Thoracic aorta (tissue), 2 donors: ENCODE results near the gene CEP63. TPM values are rescaled to one million over a fixed set of nuclear protein-coding genes. Genes with fewer than 3 reads are reported as not detected.

ENCODE experiments used
- ATAC-seq: fragments of 150-250 bp; one replicate; pipeline ENCODE4 v1.8.0; 2017; ENCODE audit warnings: low read depth; ENCODE audit not compliant: insufficient number of reproducible peaks, low FRiP score
- DNase-seq: peaks from one replicate; pipeline ENCODE4 v3.0.0-alpha.2; 2020; ENCODE audit warnings: low spot score
- H3K27ac ChIP-seq, 2 donors: fragments of 200-600 bp; sonication (generic); 1 replicate in 1 of 2; 2 replicates in 1 of 2; pipeline ENCODE4 v1.5.1; 2016; ENCODE audit warnings: mild to moderate bottlenecking in 2 of 2, moderate library complexity in 2 of 2
- H3K27me3 ChIP-seq: fragments of 200-600 bp; sonication (generic); replicated peaks from 2 replicates; pipeline ENCODE4 v1.6.0; 2016; ENCODE audit warnings: mild to moderate bottlenecking; ENCODE audit not compliant: insufficient read depth
- H3K36me3 ChIP-seq: fragments of 200-600 bp; sonication (generic); one replicate; pipeline ENCODE4 v1.5.1; 2016
- H3K4me1 ChIP-seq, 2 donors: fragments of 200-600 bp; sonication (generic); 1 replicate in 1 of 2; 2 replicates in 1 of 2; pipeline versions ENCODE4 v1.5.1 to v1.6.0; 2016; ENCODE audit warnings: low read depth in 2 of 2, mild to moderate bottlenecking in 1 of 2; ENCODE audit not compliant: control insufficient read depth in 1 of 2
- H3K4me3 ChIP-seq: fragments of 200-600 bp; sonication (generic); 2 replicates; pipeline ENCODE4 v1.5.1; 2016; ENCODE audit warnings: mild to moderate bottlenecking
- H3K9me3 ChIP-seq: fragments of 200-600 bp; sonication (generic); 2 replicates; pipeline ENCODE4 v1.5.1; 2016
- CTCF ChIP-seq: fragments of 200-600 bp; sonication (generic); IDR thresholded peaks from one replicate; pipeline ENCODE4 v1.5.1; 2019; ENCODE audit warnings: antibody characterized with exemption
- total RNA-seq, 2 donors: library from RNA; depleted of rRNA; stranded (reverse); fragments of >200 nt; gene quantifications; one replicate each; pipeline versions ENCODE4 v1.1.0 to v1.2.3, GENCODE V29; 2016

The CEP63 gene
- total RNA-seq, 2 donors from 2014 or later = 20.4 to 28.3 TPM

- H3K27ac ChIP-seq = peak overlapping the region; percentile 30 to 82
- TF ChIP-seq CTCF = no peak
- ATAC-seq = no peak
- peaks cover 35 to 50% of the 10 kb centered on the region in 2 donors for H3K4me1 ChIP-seq
- no peak overlapping the region for H3K4me3 ChIP-seq
- H3K9me3 ChIP-seq = no peaks in the 10 kb centered on the region
- no peaks in the 10 kb centered on the region for H3K36me3 ChIP-seq
- H3K27me3 ChIP-seq = no peaks in the 10 kb centered on the region
- no peak for DNase-seq
Measured at GRCh38 chr3:134460965-134461364, 24.9 kb upstream of the CEP63 start.

DNA sequence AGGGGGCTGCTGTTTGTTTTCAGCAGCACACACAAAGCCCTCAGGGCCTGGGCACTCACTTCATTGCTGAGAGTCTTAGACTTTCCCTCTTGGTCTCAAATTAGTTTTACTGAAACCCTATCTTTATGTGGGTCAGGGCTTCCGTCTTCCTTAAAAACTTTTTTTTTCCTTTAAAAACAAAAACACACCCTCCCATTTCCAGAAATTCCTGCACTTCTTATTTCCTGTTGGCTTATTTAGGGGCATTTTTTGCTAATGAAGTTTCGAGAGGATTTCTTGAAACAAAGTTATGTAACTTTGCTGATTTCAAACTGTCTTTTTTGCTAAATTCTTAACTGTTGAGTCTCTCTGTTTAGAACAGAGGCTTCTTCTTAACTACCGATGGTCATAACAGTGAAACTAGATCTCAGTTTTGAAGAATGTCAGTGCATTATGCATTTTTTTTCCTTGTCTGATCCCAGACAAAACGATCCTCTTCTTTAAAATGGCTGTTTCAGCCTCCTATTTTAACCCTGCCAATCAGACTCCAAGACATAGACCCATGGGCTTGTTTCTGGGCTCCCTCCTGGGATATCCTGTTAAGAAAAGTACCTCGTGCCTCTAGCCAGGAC is 23.4 kb upstream of the CEP63 start:
- H3K27ac ChIP-seq = peak overlapping the region; percentile 74 to 82
- DNase-seq (no peak), ATAC-seq (no peak)
- H3K27me3 ChIP-seq = no peaks in the 10 kb centered on the region
- no peak for TF ChIP-seq CTCF
- H3K9me3 ChIP-seq = no peaks in the 10 kb centered on the region
- H3K36me3 ChIP-seq = no peaks in the 10 kb centered on the region
- H3K4me3 ChIP-seq = peak overlapping the region; percentile 25
- peaks cover 43 to 60% of the 10 kb centered on the region in 2 donors for H3K4me1 ChIP-seq

DNA sequence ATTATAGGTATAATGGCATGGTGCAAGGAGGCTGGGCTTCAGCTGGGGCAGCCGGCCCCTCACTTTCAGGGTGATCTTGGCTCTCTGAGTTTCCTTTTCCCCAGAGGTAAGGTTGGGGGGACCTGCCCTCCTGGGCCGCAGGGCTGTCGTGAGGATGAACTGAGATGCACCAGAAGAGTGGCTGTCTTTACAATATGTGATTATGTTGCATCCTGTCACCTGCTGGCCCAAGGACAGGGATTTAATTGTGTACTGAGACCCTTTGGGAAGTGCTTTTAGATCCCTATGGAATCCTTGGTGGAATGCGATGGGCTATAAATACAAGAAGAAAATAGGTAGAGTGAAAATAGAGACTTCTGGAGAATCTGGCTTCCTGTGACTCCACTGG is 22.2 kb upstream of the CEP63 start:
- H3K4me1 ChIP-seq = peaks cover 43 to 60% of the 10 kb centered on the region in 2 donors
- DNase-seq = no peak
- no peak for TF ChIP-seq CTCF
- no peaks in the 10 kb centered on the region for H3K36me3 ChIP-seq
- peak overlapping the region; percentile 74 to 82 for H3K27ac ChIP-seq
- no peaks in the 10 kb centered on the region for H3K9me3 ChIP-seq
- no peak for ATAC-seq
- H3K27me3 ChIP-seq = no peaks in the 10 kb centered on the region
- peak overlapping the region; percentile 17 for H3K4me3 ChIP-seq

- no peaks in the 10 kb centered on the region for H3K27me3 ChIP-seq
- peak overlapping the region; percentile 17 for H3K4me3 ChIP-seq
- DNase-seq (peak; percentile 31), ATAC-seq (peak; percentile 79)
- no peaks in the 10 kb centered on the region for H3K9me3 ChIP-seq
- H3K27ac ChIP-seq = peak overlapping the region; percentile 79 to 82
- peaks cover 43 to 60% of the 10 kb centered on the region in 2 donors for H3K4me1 ChIP-seq
- no peak for TF ChIP-seq CTCF
- H3K36me3 ChIP-seq = no peaks in the 10 kb centered on the region
Measured at GRCh38 chr3:134464064-134464688, 21.7 kb upstream of the CEP63 start.

DNA sequence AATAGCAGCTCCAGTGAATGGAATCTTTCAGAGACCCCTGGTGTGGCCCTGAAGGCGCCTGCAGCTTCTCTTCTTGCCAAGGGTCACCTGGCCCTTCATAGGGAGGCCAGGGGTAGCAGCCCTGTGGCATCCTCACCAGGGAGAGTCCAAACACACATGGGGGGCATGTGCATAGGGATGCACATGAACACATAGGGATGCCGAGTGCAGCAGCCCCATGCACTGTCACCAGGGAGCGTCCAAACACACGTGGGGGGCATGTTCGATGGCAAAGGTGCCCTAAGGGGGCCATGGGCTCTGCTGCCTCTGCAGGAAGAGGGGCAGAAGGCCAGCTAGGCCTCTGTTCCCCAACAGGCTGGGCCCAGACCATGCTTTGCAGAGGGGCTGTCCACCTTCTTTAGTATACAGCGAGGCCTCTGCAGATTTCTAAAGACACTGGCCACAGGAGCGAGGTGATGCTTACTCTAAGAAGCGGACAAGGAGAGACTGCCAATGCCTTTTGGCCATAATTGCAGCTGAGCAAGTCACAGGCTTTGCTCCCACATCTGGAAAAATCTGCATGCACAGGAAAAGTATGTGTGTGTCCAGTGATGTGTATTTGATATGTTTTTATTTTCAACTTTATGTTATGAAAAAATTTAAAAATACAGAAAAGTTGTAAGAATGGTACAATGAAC is 21.0 kb upstream of the CEP63 start:
- Histone ChIP-seq H3K9me3 (no peaks in the 10 kb centered on the region), H3K4me1 (peaks cover 43 to 60% of the 10 kb centered on the region in 2 donors), H3K36me3 (no peaks in the 10 kb centered on the region), H3K4me3 (peak overlapping the region; percentile 17), H3K27me3 (no peaks in the 10 kb centered on the region), H3K27ac (peak overlapping the region; percentile 79 to 82)
- TF ChIP-seq CTCF = no peak
- no peak for ATAC-seq
- no peak for DNase-seq
